Spleen (tissue), 7 donors: ENCODE data around the gene LSMEM2.
A peak's percentile ranks its signal among the peaks of the same experiment; 100 is the strongest.

Experiments used
- POLR2A ChIP-seq, 3 donors: fragments of 450-650 bp; IDR thresholded peaks; one replicate each; pipeline ENCODE4 v1.5.1; 2017; ENCODE audit warnings: antibody characterized with exemption in 3 of 3, mild to moderate bottlenecking in 1 of 3
- TF ChIP-seq, protein P1 (sequence below), 11 experiments: fragments of 200-600 bp in 7 of 11; fragments of 450-650 bp in 4 of 11; sonication (generic) in 4 of 11; IDR thresholded peaks in 8 of 11; conservative IDR thresholded peaks in 3 of 11; 1 replicate in 7 of 11; 2 replicates in 4 of 11; pipeline versions ENCODE4 v1.4.0 to v1.8.0; 2016 to 2021; ENCODE audit warnings: antibody characterized with exemption in 11 of 11, inconsistent platforms in 4 of 11, mild to moderate bottlenecking in 1 of 11
- donor health status: DM: no; HTN: no; CAD: no; lungs with moderate emphysema.
- donor health status: DM: no; HTN: no; CAD: no.
- donor health status: DM: no; HTN: no; CAD: no.

GRCh38 chr3:50298836-50299637 is 20.1 kb downstream of the LSMEM2 start, which contains the start of the genes HYAL3 and NAA80:
- TF ChIP-seq POLR2A (IDR thresholded peaks at IDR 0.05), result peak; percentile 69 to 91 (median 72)
- TF ChIP-seq, protein P1, sequence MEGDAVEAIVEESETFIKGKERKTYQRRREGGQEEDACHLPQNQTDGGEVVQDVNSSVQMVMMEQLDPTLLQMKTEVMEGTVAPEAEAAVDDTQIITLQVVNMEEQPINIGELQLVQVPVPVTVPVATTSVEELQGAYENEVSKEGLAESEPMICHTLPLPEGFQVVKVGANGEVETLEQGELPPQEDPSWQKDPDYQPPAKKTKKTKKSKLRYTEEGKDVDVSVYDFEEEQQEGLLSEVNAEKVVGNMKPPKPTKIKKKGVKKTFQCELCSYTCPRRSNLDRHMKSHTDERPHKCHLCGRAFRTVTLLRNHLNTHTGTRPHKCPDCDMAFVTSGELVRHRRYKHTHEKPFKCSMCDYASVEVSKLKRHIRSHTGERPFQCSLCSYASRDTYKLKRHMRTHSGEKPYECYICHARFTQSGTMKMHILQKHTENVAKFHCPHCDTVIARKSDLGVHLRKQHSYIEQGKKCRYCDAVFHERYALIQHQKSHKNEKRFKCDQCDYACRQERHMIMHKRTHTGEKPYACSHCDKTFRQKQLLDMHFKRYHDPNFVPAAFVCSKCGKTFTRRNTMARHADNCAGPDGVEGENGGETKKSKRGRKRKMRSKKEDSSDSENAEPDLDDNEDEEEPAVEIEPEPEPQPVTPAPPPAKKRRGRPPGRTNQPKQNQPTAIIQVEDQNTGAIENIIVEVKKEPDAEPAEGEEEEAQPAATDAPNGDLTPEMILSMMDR (IDR thresholded peaks at IDR 0.05 in 8 of 11, conservative IDR thresholded peaks at IDR 0.05 in 3 of 11), result peak; percentile 38 to 80 (median 70)
